PC-3 (cell line): Measurements from ENCODE around the gene CRYM.

Experiments
- EZH2 ChIP-seq: fragments of 300-600 bp; sonication (generic); IDR thresholded peaks from one replicate; pipeline ENCODE4 v1.6.1; 2017; ENCODE audit warnings: antibody characterized with exemption, mild to moderate bottlenecking, low read length; ENCODE audit not compliant: unreplicated experiment
- TF ChIP-seq, protein P1 (sequence below): fragments of 300-600 bp; sonication (generic); conservative IDR thresholded peaks from 2 replicates; pipeline ENCODE4 v1.5.1; 2017; ENCODE audit warnings: antibody characterized with exemption, low read depth, mild to moderate bottlenecking, low read length

DNA sequence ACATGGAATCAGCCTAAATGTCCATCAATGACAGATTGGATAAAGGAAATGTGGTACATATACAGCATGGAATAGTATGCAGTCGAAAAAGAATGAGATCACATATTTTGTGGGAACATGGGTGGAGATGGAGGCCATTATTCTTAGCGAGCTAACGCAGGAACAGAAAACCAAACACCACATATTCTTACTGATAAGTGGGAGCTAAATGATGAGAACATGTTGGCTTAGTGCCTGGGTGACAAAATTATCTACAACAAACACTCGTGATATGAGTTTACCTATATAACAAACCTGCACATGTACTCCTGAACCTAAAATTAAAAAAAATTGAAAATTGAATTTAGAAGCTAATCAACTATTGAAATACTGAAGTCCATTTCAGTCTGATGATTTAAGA, 38.4 kb downstream of the CRYM start:
- TF ChIP-seq, protein P1, sequence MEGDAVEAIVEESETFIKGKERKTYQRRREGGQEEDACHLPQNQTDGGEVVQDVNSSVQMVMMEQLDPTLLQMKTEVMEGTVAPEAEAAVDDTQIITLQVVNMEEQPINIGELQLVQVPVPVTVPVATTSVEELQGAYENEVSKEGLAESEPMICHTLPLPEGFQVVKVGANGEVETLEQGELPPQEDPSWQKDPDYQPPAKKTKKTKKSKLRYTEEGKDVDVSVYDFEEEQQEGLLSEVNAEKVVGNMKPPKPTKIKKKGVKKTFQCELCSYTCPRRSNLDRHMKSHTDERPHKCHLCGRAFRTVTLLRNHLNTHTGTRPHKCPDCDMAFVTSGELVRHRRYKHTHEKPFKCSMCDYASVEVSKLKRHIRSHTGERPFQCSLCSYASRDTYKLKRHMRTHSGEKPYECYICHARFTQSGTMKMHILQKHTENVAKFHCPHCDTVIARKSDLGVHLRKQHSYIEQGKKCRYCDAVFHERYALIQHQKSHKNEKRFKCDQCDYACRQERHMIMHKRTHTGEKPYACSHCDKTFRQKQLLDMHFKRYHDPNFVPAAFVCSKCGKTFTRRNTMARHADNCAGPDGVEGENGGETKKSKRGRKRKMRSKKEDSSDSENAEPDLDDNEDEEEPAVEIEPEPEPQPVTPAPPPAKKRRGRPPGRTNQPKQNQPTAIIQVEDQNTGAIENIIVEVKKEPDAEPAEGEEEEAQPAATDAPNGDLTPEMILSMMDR: no peak
- no peak for TF ChIP-seq EZH2
